Measurements from ENCODE around the gene SOBP.

GRCh38 chr6:107479089-107479690 is 10.7 kb upstream of the SOBP start:
- TF ChIP-seq POLR2A (IDR thresholded peaks at IDR 0.05; ENCODE audit: low read depth, low read length), result no peak
- no peak for TF ChIP-seq MAX (IDR thresholded peaks at IDR 0.05; ENCODE audit: insufficient read depth, insufficient read length)
- TF ChIP-seq CTCF (IDR thresholded peaks at IDR 0.05; ENCODE audit: extremely low read depth in 1 of 2, insufficient read depth in 1 of 2, low read depth in 1 of 2, low read length in 2 of 2), result no peak
- no peak for TF ChIP-seq POLR2AphosphoS5 (IDR thresholded peaks at IDR 0.05; ENCODE audit: insufficient read depth, low read depth, low read length)
- TF ChIP-seq EZH2 (IDR thresholded peaks at IDR 0.05; ENCODE audit: borderline replicate concordance, low read depth, low read length, severe bottlenecking), result no peak
- TF ChIP-seq MYC (IDR thresholded peaks at IDR 0.05; ENCODE audit: low read depth, low read length), result no peak
- TF ChIP-seq JUN (IDR thresholded peaks at IDR 0.05; ENCODE audit: borderline replicate concordance, insufficient read depth, insufficient read length, low read depth), result no peak
- TF ChIP-seq FOS (IDR thresholded peaks at IDR 0.05; ENCODE audit: borderline replicate concordance, insufficient read depth, low read length), result no peak
